GM18511 (cell line): ENCODE measurements around the gene KDM8.

ENCODE experiments used
- ATAC-seq: cut with Tn5 transposase; IDR thresholded peaks from one replicate; pipeline ENCODE4 v1.9.1; 2021; ENCODE audit warnings: mild to moderate bottlenecking, moderate library complexity; ENCODE audit not compliant: unreplicated experiment

KDM8 gene

DNA sequence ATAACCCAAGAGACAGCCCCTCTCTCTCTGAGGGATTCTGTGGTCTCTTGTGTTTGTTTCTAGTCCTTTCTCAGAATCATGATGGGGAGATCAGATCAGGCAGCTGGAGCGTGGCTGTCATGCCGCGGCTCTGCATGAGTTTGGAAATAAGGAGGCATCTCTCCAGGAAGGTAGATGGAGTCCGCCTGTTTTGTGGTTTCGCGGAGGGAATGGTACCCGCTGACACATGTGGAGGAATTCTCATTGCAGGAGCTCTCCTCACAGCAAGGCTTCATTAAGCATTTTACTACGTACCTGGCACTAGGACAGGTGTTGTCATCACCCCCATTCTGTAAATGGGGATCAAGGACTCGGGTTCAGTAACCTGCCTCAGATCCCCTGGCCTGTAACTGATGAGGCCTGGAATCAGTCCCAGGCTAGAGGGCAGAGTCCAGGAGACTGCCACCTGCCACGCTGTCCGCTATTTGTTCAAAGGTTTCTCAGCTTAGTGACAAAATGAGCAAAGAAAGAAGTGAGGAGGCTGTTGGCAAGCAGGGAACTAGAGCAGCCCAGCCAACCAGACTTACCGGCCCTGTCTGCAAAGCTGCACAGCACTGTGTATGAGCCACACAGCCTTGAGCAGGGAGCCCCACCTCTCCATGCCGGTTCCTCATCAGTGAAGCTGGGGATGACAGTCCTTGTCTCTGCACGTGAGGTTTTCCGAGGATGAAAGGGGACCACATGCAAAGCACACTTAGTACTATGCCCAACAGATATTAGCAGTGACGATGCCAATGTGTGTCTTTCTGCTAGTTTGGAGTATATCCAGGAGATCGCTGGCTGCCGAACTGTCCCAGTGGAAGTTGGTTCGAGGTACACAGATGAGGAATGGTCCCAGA, 11.0 kb downstream of the KDM8 start:
- ATAC-seq: no peak

DNA sequence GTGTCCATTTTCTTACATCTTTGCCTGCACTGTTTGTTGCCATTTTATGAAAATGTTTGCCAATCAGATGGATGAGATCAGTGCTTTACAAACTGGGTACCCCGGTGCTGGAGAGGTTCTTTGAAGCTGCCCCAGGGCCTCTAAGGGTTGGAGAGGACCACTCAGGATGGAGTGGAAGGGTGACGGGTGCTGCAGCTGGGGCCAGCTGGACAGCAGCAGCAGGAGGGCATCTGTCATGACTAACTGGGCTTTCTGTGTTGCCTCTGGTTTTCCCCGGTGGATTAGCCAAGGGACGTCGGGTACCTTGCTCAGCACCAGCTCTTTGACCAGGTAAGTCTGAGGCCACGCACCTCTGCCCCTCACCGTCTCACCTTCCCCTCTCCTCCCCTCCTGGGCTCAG, 12.3 kb downstream of the KDM8 start:
- no peak for ATAC-seq

DNA sequence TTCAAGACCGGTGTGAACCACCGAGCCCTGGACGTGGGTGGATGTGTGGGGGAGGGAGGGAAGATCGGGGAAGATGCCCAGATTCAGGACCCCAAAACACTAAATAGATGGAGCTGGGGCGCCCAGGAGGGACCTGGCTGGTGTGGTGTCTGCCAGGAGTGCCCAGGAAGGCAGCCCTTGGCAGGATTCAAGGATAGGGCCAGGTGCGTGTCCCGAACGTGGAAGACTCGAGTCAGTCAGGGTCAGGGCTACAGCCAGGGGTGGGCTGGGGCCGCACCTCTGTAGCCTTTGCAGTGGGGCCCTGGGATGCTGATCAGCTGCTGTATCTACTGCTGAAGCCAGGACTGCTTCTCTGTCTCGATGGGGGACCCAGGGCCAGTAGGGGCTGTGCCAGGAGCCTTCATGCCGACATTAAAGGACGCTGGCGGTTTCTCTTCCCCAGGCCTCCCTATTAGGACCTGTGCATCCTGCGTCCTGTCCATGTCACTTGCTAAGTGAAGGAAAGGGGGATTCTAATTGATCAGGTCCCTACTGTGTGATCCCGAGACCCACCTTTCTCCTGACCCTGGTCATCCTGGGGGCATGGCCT, 13.1 kb downstream of the KDM8 start:
- no peak for ATAC-seq

DNA sequence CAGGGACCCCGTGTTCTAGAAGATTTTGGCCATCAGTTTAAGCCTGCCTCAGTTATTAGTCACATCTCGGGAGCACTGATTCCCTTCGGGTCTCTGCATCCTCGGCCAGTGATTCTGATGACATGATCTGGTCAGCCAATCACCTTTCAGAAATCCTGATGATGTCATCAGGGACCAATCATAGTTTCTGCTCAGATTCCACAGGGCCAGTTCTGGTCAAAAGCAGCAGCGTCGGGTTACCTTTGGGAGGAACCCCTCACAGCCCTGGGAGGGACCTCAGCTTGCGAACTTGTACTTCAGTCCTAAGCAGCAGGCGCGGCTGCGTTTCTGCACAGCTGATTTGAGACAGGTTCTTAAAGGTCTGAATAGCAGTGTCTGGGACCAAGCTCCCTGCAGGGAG, 13.9 kb downstream of the KDM8 start:
- no peak for ATAC-seq

DNA sequence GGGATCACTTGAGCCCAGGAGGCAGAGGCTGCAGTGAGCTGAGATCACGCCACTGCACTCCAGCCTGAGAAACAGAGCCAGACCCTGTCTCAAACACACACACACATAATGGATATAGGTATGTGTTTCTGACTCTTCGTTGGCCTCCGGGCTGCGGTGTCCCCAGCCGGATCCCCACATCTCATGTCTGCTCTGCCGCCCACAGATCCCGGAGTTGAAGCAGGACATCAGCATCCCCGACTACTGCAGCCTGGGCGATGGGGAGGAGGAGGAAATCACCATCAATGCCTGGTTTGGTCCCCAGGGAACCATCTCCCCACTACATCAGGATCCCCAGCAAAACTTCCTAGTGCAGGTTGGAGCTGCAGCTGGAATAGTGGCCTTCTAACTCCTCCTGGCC, 15.4 kb downstream of the KDM8 start:
- ATAC-seq: no peak

DNA sequence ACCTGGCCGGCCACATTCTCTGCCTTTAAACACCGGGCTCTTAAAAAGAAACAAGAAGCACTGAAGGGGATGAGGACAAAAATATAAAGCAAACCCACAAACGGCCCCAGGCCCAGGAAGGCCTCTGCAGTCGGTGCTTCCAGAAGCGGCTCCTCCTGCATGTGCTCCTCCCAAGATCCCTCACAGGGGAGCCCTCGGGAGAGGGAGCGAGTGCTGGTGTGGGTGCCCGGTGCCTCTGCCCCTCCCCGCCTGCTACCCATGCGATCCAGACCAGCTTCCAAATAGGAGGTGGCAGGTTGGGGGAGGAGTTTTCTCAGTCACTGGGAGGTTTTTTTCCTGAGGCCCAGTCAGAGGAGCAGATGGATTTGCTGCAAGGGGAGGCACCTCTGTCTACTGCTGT, 15.8 kb downstream of the KDM8 start:
- ATAC-seq: no peak

DNA sequence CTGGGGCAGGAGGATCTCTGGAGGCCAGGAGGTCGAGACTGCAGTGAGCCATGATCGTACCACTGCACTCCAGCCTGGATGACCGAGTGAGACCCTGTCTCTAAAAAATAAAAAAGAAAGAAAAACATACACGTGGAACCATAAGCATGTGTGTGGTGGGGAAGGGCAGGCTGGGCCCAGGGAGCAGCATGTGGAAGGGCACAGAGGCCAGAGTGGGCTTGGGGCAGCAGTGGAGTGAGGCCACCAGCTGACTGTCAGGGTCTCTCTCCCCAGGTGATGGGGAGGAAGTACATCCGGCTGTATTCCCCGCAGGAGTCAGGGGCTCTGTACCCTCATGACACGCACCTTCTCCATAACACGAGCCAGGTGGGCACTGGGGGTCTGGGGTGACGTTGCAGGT, 16.8 kb downstream of the KDM8 start:
- ATAC-seq: no peak

DNA sequence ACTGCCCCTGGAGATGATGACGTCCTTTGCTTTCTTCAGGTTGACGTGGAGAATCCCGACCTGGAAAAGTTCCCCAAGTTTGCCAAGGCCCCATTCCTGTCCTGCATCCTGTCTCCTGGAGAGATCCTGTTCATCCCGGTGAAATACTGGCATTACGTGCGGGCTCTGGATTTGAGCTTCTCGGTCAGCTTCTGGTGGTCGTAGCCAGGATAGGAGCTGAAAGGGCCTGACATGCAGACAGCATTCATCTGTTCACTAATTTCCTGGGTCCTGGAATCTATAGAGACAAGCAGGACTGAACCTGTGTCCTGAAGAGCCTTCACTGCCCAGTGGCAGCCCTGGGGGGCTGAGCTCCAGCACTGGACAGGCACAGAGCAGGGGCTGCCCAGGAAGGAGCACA, 17.2 kb downstream of the KDM8 start:
- ATAC-seq: no peak

DNA sequence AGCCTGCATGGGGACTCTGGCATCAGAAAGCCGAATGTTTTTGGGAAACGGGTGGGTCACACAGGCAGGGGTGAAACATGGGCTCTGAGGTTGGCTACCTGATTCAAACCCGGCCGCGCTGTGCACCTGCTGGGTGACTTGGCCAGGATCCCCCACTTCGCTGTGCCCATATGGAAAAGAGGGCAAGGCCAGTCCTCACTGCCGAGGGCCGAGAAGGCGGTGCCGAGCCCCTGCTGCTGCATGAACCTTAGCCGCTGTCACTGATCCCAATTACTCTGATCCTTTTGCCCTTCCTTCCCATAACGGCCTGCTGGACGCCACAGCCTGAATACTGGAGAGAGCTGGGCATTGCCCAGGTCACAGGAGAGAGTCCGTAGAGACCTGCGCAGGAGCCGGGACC, 17.7 kb downstream of the KDM8 start:
- ATAC-seq: no peak

DNA sequence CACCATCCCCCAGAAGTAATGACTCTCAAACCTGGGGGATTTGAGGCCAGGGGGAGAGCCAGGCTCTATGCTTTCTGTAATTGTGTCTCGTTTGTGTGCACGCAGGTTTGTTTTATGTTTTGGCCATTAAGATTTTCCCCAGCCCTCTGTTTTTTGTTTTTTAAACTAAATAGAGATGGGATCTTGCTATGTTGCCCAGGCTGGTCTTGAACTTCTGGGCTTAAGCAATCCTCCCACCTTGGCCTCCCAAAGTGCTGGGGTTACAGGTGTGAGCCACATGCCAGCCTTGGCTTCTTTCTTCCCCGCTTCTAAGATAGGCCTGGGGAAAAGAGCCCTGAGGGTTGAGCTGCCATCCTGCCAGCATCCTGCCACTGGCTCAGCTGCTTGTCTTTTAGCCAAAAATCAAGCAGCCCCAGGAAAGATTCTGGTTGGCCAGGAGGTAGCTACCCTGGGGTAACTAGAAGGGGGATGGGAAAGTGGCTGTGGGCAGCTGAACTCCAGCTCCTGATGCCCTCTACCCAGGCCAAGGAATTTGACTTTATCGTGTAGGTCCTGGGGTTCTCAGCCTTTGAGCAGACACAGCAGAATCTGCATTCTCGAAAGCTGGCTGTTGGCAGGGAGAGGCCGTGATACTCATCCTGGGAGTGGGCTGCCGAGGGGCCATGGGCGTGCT, 18.4 kb downstream of the KDM8 start:
- no peak for ATAC-seq

DNA sequence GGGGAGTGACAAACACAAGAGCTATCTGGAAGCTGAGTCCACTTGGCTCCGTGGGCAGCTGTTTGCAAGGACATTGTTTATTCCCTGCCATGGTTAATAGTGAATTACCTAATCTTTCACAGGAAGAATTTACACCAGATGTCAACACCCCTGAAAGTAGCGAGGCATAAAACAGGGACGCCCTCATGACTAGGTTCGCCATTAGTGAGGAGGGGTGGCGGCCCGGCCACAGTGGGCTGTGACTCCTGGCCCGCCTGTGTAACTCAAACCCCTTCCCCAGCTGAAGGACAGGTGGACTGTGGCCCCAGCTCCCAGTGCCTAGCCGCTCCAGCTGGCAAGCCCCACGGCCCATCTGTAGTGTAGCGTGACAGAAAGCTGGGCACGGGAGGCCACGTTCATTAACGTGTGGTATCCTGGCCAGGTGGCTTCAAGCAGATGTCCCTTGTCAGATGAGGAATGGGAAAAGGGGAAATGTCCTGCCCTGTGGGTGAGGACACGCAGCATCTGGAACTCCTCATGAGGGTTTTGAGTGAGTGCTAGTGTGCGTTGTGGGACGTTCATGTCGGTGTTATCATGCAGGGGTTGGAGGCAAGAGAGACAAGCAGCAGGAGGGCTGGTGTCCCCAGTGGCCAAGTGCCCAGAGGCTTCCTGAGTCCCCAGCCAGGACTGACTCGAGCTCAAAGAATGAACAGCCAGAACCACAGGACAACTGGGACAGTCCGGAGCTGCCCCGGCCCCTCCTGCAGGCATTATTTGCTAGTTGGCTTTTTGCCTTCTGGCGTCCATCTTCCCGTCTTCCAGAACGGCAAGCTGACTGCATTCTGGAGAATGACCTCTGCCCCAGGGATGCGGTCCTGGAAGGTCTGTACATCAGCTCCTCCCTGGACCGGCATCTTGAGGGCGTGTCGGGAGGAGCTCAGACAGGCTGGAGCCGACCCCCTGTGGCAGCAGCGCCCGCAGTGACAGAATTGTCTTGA, 19.2 kb downstream of the KDM8 start:
- ATAC-seq: no peak

DNA sequence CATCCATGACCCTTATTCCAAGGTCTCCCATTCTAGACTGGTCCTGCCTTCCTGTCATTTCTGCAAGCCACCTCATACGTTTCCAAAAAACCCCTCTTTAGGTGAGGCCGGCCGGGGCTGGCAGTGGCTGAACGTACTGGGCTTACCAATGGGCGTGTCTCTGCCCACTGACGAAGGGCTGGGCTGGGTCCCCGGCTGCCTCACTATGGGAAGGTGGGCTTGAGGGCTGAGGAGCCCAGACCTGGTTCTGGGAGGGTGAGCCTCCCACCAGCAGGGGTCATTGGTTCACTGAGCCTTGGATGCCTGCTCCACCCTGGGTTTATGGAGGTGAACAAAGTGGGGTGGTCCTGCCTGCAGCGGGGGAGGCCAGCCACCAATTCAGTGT, 19.9 kb downstream of the KDM8 start:
- no peak for ATAC-seq

DNA sequence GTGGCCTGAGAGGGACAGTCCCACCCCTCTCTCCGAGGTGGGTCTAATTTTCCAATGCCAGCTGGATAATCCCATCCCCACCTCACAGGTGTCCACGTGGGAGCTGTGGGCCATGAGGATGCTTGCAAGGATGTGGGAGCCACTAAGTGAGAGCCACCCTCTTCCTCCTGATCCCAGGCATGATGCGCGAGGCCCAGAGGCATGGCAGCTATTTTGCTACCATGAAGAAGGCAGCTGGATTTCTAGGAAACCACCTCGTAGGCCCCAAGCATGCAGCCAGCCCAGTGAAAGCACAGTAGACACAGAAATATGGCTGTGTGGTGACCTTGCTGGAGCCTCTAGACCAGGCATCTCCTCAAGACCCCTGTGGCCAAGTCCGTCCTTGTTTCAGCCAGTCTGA, 20.4 kb downstream of the KDM8 start:
- ATAC-seq: no peak

DNA sequence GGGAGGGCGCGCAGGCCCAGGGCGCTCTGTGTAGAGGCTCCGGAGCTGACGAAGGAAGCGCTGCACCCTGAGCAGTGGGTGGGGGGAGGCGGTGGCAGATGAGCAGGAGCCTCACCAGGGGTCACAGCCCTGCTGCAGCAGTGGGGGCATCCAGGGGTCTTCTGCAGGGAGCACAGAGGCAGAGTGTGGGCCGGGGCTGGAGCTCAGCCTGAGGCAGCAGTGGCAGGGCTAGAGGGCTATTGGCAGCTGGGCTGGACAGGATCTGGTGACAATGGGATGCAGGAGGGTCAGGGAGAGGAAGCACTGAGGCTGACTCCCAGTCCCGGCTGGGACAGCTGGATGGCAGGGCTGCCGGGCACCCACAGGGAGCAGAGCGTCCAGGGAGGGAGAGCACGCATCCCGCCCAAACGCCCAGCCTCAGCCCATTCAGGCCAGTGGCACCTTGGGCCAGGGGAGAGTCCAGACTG, 21.0 kb downstream of the KDM8 start:
- ATAC-seq: no peak

DNA sequence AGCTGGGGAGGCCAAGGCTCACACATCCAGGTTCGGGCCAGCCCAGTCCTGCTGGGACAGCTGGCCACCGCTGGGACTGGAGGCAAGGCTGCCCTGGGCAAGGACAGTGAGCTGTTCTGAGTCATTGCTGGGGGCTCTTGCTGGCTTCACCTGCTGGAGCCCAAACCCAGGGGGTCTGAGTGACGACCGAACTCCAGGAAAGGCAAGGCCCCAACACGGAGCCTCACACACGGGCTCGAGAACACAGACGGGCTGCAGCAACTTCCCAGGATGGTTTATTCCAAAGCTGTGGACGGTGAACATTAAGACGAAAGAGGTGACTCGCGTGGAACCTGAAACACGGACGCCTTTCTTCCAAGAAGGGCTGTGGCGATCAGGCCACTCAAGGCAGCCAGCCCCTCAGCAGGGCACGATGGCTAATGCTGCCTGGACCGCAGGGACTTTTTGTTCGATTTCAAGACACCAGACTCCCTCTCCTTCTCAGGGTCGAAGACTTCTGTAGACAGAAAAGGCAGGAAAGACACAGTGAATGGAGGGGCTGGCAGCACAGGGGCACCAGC, 21.5 kb downstream of the KDM8 start:
- no peak for ATAC-seq

DNA sequence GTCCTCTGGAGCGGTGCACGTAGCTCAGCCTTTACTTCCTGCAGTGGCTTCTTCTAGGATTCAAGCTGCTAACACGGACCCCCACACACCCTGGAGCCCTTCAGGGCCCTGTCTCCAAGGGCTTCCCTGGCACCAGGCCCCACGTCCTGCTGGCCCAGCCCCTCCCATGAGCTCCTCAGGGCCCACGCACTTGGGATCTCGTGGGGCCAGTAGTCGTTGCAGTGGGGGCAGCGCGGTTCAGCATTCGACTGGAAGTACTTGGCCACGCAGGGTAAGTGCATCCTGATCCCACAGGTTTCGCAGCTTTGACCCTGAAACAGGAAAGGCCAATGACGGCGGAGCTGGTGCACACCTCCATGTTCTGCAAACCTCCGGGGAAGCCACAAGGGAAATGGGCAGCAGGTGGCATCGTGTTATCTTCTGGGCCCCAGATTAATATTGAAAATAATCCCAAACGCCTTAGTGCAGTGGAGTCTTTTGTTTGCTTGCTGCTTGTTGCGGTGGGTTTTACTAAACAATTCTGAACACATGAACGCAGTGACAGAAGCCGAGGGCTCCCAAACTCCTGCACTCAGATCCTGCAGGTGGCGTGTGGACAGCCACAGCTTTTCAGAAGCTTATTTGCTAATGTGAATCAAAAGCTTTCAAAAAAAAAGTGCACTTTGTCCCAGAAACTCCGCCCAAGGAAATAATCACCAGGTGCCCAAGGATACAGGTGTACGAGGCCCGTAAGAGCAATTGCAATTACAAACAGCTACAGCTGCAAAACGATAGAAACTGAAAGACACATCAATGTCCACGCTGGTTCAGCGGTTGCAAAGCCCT, 22.4 kb downstream of the KDM8 start:
- ATAC-seq: no peak

DNA sequence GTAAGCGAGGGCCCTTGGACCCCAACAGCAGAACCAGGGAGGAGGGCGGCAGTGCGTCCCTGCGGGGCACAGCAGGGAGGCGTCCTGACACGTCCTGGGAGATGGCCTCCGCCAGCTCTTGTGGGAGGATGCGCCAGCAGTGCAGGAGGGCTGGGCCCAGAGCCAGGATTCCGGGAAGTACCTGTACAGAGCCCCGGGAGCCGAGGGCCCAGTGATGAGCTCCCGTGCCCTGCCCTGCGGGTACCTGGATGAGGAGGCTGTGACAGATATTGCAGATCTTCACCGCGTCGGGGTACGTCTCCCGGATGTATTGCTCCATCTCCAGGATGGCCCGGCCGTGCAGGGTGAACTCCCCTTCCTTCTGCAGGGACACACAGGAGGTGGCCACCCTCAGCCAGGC, 23.1 kb downstream of the KDM8 start:
- no peak for ATAC-seq

DNA sequence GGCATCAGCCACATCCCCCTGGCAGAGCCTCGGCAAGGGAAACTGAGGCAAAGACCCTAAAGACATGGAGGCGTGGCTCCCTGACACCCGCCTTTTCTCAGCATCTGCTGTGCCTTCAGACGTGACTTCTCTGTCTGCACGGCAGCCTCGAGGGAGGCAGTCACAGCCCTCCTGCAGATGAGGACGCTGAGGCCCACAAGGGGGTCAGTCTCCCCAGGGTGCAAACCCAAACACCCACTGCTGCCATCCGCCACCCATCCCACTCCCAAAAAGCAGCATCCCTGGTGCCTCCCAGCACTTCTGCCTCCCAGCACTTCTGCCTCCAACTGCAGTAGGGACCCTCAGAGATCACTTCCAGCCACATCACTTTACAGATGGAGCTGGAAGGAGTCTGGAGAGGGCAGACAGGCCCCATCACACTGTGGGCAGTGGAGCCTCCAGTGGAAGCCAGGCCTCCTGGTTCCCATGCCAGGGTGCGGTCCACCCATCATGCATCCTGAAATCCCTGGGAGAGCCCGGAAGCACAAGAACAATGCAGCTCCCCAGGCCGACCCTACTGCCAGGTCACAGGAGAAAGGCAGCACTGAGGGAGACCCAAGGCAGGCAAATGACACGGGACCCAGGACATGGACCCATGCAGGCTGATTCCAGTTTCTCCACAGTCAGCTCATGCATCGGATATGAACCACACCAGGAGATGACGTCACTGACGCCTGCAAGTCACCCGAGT, 23.8 kb downstream of the KDM8 start:
- ATAC-seq: no peak

DNA sequence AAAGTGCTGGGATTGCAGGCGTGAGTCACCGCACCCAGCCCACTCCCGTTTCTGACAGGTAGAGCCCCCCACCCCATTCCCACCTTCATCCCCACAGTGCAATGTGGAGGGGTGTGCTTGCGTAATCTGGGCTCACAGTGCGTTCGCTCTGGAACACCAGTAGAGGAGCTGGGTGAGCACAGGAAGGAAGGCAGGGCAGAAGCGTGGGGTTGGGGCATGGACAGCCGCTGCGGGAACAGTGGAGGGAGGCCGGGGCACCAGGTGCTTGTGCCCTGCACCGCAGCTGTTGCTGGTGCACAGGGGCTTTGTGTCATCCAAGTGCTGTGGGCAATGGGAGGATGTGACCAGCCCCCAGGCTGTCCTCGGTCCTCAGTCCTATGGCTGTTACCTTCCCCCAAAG, 24.7 kb downstream of the KDM8 start:
- no peak for ATAC-seq
